Keratinocyte (primary cell): Measurements from ENCODE around the gene MYO7B.

Source experiments
- EZH2 ChIP-seq: IDR thresholded peaks from one replicate; pipeline ENCODE4 v1.6.1; 2012; ENCODE audit warnings: inconsistent platforms, mild to moderate bottlenecking, low read length, moderate library complexity
- TF ChIP-seq, protein P1 (sequence below), 3 experiments: IDR thresholded peaks in 1 of 3; conservative IDR thresholded peaks in 1 of 3; optimal IDR thresholded peaks in 1 of 3; 2 replicates in 2 of 3; 3 replicates in 1 of 3; pipeline versions ENCODE3 to v1.5.1; 2011; ENCODE audit warnings: low read length in 3 of 3, mild to moderate bottlenecking in 3 of 3, moderate library complexity in 2 of 3, control low read depth in 1 of 3, inconsistent platforms in 1 of 3; ENCODE audit not compliant: insufficient read depth in 2 of 3; ENCODE audit errors: extremely low read depth in 1 of 3

DNA sequence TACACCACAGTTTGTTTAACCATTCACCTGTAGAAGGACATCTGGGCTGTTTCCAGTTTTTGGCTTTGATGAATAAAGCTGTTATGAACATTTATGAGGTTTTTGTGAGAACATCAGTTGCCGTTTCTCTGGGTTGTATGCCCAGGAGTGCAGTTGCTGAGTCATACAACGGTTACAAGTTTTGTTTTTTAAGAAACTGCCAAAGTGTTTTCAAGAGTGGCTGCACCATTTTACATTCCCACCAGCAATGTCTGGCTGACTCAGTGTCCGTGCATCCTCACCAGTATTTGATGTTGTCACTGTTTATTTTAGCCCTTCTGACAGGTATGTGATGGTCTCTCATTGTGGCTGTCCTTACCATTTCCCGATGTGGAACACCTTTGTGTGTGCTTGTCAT, 62.5 kb downstream of the MYO7B start:
- TF ChIP-seq, protein P1, sequence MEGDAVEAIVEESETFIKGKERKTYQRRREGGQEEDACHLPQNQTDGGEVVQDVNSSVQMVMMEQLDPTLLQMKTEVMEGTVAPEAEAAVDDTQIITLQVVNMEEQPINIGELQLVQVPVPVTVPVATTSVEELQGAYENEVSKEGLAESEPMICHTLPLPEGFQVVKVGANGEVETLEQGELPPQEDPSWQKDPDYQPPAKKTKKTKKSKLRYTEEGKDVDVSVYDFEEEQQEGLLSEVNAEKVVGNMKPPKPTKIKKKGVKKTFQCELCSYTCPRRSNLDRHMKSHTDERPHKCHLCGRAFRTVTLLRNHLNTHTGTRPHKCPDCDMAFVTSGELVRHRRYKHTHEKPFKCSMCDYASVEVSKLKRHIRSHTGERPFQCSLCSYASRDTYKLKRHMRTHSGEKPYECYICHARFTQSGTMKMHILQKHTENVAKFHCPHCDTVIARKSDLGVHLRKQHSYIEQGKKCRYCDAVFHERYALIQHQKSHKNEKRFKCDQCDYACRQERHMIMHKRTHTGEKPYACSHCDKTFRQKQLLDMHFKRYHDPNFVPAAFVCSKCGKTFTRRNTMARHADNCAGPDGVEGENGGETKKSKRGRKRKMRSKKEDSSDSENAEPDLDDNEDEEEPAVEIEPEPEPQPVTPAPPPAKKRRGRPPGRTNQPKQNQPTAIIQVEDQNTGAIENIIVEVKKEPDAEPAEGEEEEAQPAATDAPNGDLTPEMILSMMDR (optimal IDR thresholded peaks at IDR 0.05 in 1 of 3, IDR thresholded peaks at IDR 0.05 in 1 of 3, conservative IDR thresholded peaks at IDR 0.05 in 1 of 3; ENCODE audit: extremely low read depth in 1 of 3, insufficient read depth in 2 of 3, low read length in 3 of 3): no peak
- no peak for TF ChIP-seq EZH2
